LNCAP (cell line): Measurements from ENCODE around the gene E2F6.

Source experiments
- TF ChIP-seq, protein P1 (sequence below): fragments of 450-650 bp; IDR thresholded peaks from 2 replicates; pipeline ENCODE4 v1.5.1; 2017; ENCODE audit warnings: mild to moderate bottlenecking

Gene E2F6

GRCh38 chr2:11417946-11418585 lies 47.9 kb downstream of the E2F6 start:
- TF ChIP-seq, protein P1, sequence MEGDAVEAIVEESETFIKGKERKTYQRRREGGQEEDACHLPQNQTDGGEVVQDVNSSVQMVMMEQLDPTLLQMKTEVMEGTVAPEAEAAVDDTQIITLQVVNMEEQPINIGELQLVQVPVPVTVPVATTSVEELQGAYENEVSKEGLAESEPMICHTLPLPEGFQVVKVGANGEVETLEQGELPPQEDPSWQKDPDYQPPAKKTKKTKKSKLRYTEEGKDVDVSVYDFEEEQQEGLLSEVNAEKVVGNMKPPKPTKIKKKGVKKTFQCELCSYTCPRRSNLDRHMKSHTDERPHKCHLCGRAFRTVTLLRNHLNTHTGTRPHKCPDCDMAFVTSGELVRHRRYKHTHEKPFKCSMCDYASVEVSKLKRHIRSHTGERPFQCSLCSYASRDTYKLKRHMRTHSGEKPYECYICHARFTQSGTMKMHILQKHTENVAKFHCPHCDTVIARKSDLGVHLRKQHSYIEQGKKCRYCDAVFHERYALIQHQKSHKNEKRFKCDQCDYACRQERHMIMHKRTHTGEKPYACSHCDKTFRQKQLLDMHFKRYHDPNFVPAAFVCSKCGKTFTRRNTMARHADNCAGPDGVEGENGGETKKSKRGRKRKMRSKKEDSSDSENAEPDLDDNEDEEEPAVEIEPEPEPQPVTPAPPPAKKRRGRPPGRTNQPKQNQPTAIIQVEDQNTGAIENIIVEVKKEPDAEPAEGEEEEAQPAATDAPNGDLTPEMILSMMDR = peak; percentile 58

DNA sequence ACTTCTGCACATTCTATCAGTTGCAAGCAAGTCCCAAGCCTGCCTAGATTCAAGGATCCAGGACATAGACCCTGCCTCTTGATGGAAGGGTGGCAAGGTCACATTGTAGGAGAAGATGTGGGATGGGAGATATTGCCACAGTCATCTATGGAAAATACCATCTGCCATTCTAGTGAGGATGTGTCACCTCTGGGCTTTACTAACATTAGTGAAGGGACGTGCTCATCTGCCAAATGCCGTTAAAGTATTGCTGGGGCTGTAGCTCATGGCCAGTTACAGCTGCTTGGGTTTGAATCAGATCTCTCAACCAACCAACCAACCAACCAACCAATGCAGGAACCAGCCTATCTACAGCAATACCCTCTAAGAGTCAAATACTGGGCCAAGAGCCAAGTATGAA lies 49.0 kb downstream of the E2F6 start:
- TF ChIP-seq, protein P1 = no peak

GRCh38 chr2:11416186-11416585 lies 49.8 kb downstream of the E2F6 start:
- TF ChIP-seq, protein P1 = no peak

- TF ChIP-seq, protein P1 = no peak
Measured at GRCh38 chr2:11414372-11415124, 51.4 kb downstream of the E2F6 start.

DNA sequence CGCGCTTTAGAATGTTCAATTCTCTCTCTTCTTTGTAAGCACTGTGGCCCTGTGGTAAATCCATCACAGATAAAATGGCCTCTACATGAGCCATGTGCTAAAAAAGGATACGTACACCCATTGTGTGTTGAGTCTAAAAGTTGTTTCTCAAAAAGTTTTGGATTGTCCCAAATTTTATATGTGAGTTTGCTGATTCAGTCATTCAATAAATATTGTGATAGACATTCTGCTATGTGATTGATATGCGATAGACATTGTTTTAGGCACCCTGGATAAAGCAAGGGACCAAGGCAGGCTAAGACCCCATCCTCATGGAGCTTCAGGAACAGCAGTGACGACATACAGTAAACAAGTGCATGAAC lies 53.5 kb downstream of the E2F6 start:
- TF ChIP-seq, protein P1 = no peak

GRCh38 chr2:11411768-11412448 lies 54.1 kb downstream of the E2F6 start:
- TF ChIP-seq, protein P1 = peak; percentile 79

DNA sequence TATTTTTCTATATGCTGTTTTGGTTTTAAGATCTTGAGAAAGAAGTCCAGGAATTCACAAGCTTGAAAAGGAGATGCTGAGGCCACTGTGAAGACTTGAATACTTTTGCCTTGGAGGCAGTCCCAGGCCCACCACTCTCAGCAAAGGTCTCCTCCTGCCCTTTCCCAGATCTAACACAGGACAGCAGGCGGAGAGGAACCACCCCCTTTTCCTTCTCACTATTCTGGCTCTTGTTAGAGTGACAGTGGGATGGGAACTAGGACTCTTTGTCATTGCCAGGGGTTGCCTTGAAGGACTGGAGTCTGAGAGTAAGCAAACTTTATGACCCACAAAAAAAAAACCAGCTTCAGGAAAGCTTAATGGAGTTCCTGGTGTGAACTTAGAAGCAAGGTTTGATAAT lies 54.7 kb downstream of the E2F6 start:
- TF ChIP-seq, protein P1 = no peak
